Uterus (tissue), 2 donors: ENCODE measurements around the gene TRAF3.

Experiments used
- CTCF ChIP-seq, 4 experiments: fragments of 200-600 bp in 2 of 4; fragments of 450-650 bp in 2 of 4; sonication (generic) in 2 of 4; IDR thresholded peaks; one replicate each; pipeline ENCODE4 v1.5.1; 2016 to 2019; ENCODE audit warnings: antibody characterized with exemption in 4 of 4, mild to moderate bottlenecking in 2 of 4, moderate library complexity in 1 of 4
- POLR2A ChIP-seq, 2 donors: fragments of 450-650 bp; IDR thresholded peaks; one replicate each; pipeline ENCODE4 v1.6.1; 2016; ENCODE audit warnings: antibody characterized with exemption in 2 of 2, mild to moderate bottlenecking in 1 of 2, moderate library complexity in 1 of 2

- TF ChIP-seq CTCF (IDR thresholded peaks at IDR 0.05) (no peak), POLR2A (IDR thresholded peaks at IDR 0.05) (no peak)
Measured at GRCh38 chr14:102840115-102840514, 62.9 kb downstream of the TRAF3 start.
